Chondrocyte (in vitro differentiated cells): ENCODE results near the gene NR4A3. TPM values are rescaled to one million over a fixed set of nuclear protein-coding genes. Genes with fewer than 3 reads are reported as not detected.

Source experiments
- DNase-seq: peaks from one replicate; pipeline ENCODE4 v3.0.0; 2021; ENCODE audit warnings: mixed read lengths, low spot score
- H3K27ac Mint-ChIP-seq: one replicate; pipeline ENCODE4 v1.8.0; 2021; ENCODE audit warnings: mild to moderate bottlenecking, moderate library complexity, mixed read lengths; ENCODE audit not compliant: unreplicated experiment
- H3K27me3 Mint-ChIP-seq: 2 replicates; pipeline ENCODE4 v1.8.0; 2021; ENCODE audit warnings: low read depth, mixed read lengths
- H3K36me3 Mint-ChIP-seq: 2 replicates; pipeline ENCODE4 v1.8.0; 2021; ENCODE audit warnings: low read depth, mixed read lengths
- H3K4me1 Mint-ChIP-seq: 2 replicates; pipeline ENCODE4 v1.8.0; 2021; ENCODE audit warnings: low read depth, mild to moderate bottlenecking, mixed read lengths
- H3K4me3 Mint-ChIP-seq: one replicate; pipeline ENCODE4 v1.8.0; 2021; ENCODE audit warnings: mild to moderate bottlenecking, moderate library complexity, mixed read lengths; ENCODE audit not compliant: unreplicated experiment
- H3K9me3 Mint-ChIP-seq: 2 replicates; pipeline ENCODE4 v1.8.0; 2021; ENCODE audit warnings: low read depth, mixed read lengths
- CTCF ChIP-seq: fragments of 200-600 bp; sonication (generic); IDR thresholded peaks from 2 replicates; pipeline ENCODE4 v1.5.0; 2021; ENCODE audit warnings: antibody characterized with exemption, mild to moderate bottlenecking, moderate library complexity
- total RNA-seq: library from RNA; stranded (reverse); gene quantifications from 3 replicates; pipeline ENCODE4 v1.2.1, GENCODE V29; 2021

Gene NR4A3
- total RNA-seq, 1 donor from 2014 or later = 1.2 TPM

GRCh38 chr9:99835142-99835541, 13.5 kb downstream of the NR4A3 start:
- H3K4me1 Mint-ChIP-seq = no peaks in the 10 kb centered on the region
- H3K27me3 Mint-ChIP-seq = peaks cover 1% of the 10 kb centered on the region
- H3K36me3 Mint-ChIP-seq = peaks cover 2% of the 10 kb centered on the region
- H3K27ac Mint-ChIP-seq = no peak overlapping the region
- TF ChIP-seq CTCF = no peak
- no peak overlapping the region for H3K4me3 Mint-ChIP-seq
- H3K9me3 Mint-ChIP-seq = no peaks in the 10 kb centered on the region
- DNase-seq = no peak

GRCh38 chr9:99835581-99835980, 13.9 kb downstream of the NR4A3 start:
- Mint-ChIP-seq H3K27ac (no peak overlapping the region), H3K9me3 (no peaks in the 10 kb centered on the region), H3K4me3 (no peak overlapping the region), H3K36me3 (peaks cover 2% of the 10 kb centered on the region), H3K27me3 (peaks cover 1% of the 10 kb centered on the region), H3K4me1 (no peaks in the 10 kb centered on the region)
- no peak for TF ChIP-seq CTCF
- no peak for DNase-seq

DNA sequence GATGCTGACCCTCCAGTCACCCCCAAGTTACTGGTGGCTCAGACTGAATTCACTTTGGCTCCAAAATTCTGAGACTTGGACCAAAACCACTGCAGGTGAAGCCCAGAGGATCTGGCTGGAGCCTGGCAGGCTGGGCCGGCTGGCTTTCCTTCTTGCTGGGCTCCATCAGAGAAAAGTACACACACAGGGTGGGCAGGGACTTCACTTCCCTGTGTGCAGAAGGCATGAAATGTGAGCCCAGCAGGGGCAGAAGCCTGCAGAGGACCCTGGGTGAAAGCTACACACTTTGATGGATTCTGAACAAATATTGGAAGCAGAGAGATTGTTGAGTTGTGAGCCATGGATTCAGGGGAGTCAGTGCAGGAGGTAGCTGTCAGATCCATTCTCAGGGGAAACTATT, 18.4 kb downstream of the NR4A3 start:
- no peaks in the 10 kb centered on the region for H3K4me1 Mint-ChIP-seq
- DNase-seq = no peak
- no peak overlapping the region for H3K27ac Mint-ChIP-seq
- H3K9me3 Mint-ChIP-seq = no peaks in the 10 kb centered on the region
- H3K4me3 Mint-ChIP-seq = no peak overlapping the region
- no peaks in the 10 kb centered on the region for H3K27me3 Mint-ChIP-seq
- H3K36me3 Mint-ChIP-seq = peaks cover 2% of the 10 kb centered on the region
- TF ChIP-seq CTCF = no peak

DNA sequence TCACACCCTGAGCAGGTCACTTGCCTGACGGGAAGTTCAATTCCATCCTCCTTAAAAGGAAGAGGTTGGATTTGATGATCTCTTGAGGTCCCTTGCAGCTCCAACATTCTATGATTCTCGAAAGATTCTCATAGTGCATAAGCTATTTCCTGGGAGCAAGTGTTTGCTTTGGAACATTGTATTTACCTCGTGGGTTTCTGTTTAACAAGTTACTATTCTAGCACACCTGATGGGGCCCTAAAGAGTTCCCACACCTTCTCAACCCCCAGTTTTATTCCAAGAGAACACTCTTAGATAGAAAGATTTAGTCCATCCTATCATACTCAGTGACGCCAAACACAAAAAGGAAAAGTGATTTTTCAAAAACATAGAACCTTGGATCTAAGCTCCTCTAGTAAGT, 23.4 kb downstream of the NR4A3 start:
- no peaks in the 10 kb centered on the region for H3K27me3 Mint-ChIP-seq
- H3K4me1 Mint-ChIP-seq = no peaks in the 10 kb centered on the region
- DNase-seq = no peak
- no peak for TF ChIP-seq CTCF
- no peaks in the 10 kb centered on the region for H3K9me3 Mint-ChIP-seq
- H3K4me3 Mint-ChIP-seq = no peak overlapping the region
- H3K27ac Mint-ChIP-seq = no peak overlapping the region
- no peaks in the 10 kb centered on the region for H3K36me3 Mint-ChIP-seq

DNA sequence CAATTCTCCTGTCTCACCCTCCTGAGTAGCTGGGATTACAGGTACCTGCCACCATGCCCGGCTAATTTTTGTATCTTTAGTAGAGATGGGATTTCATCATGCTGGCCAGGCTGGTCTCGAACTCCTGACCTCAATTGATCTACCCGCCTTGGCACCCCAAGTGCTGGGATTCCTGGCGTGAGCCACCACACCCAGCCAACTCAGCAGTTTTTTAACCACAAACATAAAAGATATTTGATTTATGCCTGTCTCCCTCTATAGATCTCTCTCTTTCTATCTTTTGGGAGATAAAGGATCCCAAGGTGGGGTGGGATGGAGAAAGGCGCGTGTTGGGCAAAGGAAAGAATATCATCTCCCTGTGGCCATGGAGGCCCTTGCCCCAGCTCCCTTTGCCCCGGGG, 26.8 kb downstream of the NR4A3 start:
- Mint-ChIP-seq H3K9me3 (no peaks in the 10 kb centered on the region), H3K4me3 (no peak overlapping the region), H3K36me3 (no peaks in the 10 kb centered on the region), H3K27me3 (no peaks in the 10 kb centered on the region), H3K27ac (no peak overlapping the region), H3K4me1 (peaks cover 6% of the 10 kb centered on the region)
- DNase-seq = no peak
- no peak for TF ChIP-seq CTCF
